GM19351 (cell line): Measurements from ENCODE around the gene TPD52L2.

Source experiments
- ATAC-seq: cut with Tn5 transposase; IDR thresholded peaks from one replicate; pipeline ENCODE4 v1.9.1; 2021; ENCODE audit warnings: mild to moderate bottlenecking, moderate library complexity; ENCODE audit not compliant: unreplicated experiment

TPD52L2 gene

DNA sequence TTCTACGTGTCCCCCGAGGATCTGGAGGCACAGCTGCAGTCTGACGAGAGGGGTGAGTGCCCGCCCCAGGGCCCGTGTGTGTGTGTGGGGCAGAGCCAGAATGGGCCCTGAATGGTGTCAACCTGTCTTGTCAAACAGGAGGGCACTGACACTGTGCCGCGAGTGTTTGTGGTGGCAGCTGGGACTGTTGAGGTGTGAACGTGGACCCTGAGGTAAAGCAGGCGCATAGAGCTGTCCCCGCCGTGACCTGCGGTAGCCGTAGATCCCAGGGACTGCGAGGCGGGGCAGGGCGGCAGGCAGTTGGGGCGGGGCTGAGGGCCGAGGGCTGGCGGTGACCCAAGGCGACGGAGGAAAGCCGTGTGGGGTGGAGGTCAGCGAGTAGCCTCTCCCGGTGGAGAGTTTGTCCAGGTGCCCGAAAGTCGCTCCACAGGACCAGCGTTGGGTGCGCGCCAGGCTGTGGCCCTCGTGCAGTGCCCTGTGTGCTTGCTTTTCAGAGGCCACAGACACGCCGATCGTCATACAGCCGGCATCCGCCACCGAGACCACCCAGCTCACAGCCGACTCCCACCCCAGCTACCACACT is 66.0 kb downstream of the TPD52L2 start:
- no peak for ATAC-seq

DNA sequence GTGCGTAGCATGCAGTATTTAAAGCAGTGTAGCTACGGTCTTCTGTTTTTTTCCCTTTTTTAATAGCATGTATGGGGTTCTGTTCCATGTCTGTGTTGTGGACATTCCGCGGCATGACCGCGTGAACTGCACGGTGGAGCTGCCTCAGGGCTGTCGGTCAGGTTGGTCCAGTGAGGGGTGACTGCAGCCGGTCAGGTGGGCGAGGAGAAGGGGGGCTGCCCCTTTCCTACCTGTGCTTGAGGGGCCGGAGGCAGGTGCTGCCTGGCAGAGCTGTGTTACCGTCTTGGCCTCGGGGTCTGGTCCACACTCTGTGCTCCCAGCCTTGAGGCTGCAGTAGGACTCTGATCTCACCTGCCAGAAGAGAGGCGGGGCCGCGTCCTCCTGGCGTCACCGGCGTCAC is 66.7 kb downstream of the TPD52L2 start:
- ATAC-seq, result no peak

DNA sequence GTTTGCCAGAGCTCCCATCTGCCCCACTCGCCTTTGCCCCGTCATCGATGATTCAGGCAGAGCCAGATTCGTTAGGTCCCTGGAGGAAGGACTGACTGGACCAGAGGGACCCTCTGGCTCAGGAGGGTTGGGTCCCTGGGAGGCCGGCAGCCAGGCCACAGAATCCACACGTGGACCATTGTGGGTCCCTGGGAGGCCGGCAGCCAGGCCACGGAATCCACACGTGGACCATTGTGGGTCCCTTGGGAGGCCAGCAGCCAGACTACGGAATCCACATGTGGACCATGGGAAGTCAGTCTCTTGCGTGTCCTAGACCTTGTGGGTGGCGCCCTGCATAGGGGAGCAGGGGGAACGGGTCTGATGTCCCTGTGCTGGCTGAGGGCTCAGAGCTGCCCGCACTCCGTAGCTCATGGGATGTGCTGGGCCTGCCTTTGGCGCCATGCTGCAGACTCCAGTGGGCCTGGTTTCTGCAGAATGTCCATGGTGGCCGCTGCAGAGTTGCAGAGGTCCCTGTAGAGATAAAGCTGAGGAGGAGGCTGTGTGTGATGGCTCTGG is 67.6 kb downstream of the TPD52L2 start:
- ATAC-seq, result no peak

DNA sequence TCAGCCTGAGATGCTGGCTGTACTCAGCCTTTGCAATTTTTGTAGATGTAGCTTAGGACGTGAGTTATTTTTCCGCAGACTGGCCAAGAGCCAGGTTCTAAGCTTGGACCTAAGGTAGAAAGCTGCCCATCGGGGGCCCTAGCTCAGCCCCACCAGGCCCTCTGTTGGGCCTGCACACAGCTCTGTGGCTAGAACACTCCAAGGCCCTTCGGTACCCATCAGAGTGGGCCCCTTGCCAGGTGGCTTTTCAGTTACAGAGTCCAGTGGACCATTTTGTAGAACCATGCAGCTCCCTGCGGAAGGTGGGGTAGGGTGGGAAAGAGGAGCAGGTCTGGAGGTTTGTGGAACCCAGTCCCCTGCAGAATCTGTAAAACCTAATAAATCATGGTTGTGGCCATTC is 68.6 kb downstream of the TPD52L2 start:
- ATAC-seq, result no peak

DNA sequence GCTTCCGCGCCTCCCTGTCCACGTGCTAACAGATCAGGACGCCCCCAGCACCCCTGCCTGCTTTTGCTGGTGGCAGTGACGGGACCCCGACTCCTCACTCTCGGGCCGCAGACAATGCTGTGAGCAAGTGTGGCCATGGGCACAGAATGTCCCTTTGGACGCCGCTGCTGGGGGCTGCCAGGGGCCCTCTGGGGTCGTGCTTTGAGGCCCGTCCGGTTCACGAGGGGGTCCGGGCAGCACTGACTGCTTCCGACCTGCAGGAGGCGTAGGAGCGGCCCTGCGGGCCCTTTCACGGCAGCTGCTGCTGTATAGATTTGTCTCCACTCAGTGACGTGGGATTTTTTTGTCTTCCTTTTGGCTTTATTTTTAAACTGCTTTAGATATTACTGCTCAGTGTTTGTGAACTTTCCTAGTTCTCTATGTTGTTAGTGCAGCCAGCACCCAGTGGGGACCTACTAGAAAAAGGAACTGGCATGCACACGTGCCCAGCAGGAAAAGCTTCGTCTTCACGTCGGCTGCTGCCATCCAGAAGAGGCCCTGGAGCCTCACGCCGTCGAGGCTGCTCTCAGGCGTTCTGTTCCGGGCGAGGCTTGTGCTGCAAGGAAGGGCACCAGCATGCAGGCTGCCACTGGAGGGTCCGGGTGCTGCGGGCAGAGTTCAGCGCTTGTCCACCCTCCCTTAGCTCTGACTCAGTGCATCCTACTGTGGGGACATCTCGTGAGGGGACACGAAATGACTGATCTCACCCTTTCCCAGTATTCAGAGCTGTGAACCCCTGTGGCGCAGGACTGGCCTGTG is 69.4 kb downstream of the TPD52L2 start:
- ATAC-seq, result no peak

DNA sequence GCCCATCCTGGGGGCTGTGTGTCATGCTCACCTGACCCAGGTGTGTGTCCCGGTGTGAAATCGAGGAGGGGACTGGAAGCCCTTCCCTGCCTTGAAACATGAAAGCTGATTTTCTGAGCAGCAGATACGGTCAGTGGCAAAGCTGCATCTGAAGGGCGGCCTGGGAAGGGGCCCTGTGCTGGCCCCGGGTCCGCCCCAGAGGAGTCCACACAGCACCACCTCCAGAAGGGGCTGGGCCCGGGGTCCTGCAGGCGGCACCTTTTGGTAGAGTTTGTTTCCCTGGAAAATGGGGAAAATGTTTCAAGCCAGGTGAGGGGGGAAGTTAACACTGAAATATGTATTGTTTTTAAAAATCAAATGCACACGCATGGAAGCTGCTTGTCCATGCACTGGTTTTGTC is 70.4 kb downstream of the TPD52L2 start:
- no peak for ATAC-seq

DNA sequence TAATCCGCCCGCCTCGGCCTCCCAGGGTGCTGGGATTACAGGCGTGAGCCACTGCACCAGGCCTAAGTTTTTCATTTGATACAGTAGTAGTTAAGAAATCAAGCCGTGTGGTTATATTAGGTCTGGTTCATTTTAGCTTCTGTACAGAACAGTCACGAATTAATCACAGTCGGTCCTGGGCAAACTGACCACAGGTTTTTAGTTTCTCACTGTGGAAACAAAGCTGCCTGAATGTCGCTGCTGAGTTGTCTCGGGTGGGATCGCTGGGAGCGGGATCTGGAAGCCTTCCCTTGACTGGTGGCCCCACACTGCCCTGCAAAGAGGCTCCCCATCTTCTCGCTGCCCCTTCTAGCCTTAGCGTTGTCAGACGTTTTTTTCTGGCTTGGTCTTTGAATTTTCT is 72.5 kb downstream of the TPD52L2 start:
- no peak for ATAC-seq

DNA sequence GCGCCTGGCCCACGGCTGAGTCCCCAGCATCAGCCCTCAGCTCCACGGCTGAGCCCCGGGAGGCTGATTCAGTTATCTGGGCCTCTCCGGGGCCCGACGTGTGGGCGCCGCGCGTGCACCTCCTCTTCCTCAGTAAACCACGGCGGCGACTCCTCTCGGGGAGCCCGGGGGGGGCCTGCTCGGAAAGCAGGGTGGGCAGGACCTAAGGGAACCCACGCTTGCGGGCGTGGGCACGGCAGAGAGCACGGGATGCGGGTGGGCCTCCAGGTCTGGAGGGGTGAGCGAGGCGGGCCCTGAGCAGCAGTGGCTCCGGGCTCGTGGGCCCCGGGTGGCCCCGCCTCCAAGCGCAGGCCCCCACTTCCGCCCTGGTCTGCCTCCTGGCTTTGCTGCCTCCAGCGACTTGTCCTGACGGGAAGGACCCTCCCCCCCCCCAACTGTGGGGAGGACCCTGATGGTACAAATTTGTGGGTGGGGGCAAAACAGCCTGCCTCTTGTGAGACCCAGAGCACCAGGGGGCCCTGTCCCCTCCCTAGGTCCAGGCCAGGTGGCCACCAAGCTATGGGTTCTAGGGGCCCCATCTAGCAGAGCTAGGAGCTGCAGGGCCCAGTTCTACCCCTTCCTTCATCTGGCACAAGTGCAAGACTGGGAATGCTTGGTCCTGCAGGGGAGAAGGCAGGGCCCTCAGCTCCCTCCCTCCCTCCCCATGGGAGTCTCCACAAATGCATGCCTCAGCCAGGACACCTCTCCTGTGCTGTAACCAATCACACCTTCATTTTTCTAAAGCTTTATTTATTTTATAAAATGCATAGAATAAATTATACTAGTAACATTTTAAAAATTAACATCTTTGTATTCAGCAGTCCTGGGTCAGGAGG is 74.2 kb downstream of the TPD52L2 start:
- ATAC-seq, result no peak

DNA sequence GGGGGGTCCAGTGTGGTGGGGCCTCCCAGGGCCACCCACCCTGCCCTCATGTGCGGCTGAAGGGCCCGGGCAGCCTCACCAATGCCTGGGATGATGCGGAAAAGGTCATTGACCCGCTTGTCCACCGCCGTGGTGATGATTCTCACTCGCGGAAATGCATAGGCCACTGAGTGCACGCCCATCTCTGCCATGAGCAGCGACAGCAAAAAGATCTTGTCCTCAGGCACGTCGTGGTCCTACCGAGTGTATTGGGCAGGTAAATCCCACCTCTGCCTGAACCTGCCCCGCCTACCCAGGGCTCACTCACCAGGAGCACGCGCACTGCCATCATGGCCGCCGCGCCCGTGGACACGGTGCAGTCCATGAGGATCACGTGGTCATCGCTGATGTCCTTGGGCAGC is 75.0 kb downstream of the TPD52L2 start:
- ATAC-seq, result no peak

DNA sequence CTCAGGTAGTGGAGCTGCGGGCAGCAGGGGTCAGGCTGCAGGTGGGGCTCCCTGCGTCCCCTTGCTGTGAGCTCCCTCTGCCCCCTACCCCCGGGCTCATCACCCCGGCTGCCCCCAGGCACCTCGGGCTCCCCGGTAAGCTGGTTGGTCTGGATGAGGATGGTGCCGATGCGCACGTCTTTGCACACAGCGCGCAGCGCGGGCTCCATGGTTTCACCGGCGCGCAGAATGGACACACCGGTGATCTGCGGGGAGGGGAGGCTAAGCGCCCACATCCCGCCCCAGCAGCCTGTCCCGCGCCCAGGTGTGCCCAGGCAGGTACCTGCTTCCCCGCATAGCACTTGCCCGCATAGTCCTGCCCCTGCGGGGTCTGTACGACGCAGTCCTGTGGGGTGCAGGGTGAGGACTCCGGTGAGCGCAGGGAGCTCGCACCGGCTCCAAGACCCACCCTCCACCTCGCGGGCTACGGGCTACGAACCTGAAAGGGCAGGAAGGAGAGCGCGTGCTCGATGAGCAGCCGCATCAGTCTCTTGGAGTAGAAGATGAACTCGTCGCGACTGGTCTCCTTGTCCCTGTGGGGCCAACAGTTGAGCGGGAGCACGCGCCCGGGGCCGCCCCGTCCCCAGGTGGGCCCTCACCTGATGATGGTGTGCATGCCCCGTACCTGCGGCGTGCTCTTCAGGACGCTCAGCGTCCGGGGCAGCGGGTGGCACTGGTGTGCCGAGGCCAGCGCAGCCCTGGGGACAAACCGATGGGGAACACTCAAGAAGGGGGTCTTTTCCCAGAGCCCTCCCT is 75.6 kb downstream of the TPD52L2 start:
- no peak for ATAC-seq
